GM12872 (cell line): ENCODE data around the gene DUSP9.

ENCODE experiments used
- CTCF ChIP-seq: IDR thresholded peaks from 3 replicates; pipeline ENCODE4 v1.5.1; 2011; ENCODE audit warnings: low read depth, mild to moderate bottlenecking, low read length, moderate library complexity; ENCODE audit not compliant: insufficient read depth

Gene DUSP9

GRCh38 chrX:153603131-153603656 lies 43.8 kb upstream of the DUSP9 start:
- TF ChIP-seq CTCF = no peak

GRCh38 chrX:153606503-153606902 lies 40.5 kb upstream of the DUSP9 start:
- no peak for TF ChIP-seq CTCF

- TF ChIP-seq CTCF = no peak
These were observed 38.6 kb upstream of the DUSP9 start for GRCh38 chrX:153608376-153608775.

DNA sequence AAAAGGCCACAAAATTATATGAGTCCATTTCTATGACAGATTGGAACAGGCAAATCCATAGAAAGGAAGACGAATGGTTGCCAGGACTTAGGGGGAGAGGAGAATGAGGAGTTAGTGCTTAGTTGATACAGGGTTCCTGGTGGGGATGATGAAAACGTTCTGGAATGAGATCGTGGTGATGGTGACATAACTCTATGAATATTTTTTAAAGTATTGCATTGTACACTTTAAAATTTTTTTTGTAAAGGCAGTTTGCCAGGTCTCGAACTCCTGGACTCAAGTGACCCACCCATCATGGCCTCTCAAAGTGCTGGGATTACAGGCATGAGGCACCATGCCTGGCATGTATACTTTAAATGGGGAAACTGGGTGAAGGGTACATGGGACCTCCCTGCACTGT lies 38.2 kb upstream of the DUSP9 start:
- no peak for TF ChIP-seq CTCF

DNA sequence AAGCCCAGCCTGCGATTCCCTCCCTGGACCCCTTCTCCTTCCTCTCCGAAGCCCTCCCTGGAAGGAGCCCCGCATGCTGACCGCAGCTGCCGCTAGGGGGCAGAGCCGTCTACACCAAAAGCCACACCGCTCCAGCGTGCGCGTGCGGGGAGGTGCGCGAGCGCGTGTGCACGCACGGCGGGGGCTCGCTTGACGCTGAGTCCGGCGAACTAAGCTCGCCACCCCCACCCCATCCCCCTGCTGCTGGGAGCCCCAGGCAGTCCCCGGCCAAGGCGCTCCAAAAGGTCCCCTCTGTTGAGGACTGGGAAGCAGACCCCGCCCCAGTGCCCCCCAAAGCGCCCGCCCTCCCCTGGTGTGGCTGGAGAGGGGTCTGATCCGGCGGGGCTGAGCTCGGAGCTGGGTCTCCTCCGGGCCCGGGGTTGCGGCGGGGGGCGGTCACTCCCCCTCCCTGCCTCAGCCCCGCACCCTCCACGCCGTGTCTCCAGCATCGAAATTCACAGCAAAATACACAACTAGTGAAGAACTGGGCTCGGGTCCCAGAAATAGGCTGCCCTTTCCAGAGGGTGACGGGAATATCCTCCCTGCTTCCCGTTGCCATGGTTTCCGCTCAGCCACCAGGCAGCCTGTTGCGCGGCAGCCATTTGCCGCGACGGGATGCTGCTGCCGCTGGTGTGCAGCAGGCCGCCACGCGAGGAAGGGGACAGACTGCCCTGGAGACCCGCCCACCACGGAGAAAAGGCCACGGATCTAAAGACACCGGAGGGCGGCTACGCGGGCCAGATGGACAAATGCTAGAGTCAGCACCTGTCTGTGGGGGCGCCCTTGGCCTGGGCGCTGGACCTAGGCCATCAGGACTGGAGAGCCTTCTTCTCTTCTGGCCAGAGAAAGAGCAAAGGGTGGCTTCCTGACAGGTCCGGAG lies 36.8 kb upstream of the DUSP9 start:
- peak; percentile 80 for TF ChIP-seq CTCF

DNA sequence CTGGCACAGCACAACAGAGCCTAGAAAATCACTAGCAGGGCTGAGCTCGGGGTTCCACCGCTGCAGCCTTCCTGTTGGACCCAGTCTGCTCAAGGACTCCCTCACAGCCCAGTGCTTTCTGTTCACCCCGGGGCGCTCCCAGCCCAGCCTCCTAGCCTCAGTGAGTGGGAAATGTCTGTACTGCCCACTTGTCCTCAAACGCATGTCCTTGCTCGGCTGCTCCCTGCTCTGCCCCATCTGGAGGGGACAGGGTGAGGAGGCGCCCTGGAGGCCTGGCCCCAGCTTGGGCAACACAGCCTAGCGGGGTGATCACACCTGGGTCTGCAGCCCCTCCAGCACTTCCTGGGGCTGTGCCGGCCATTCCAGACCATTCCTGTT lies 36.2 kb upstream of the DUSP9 start:
- no peak for TF ChIP-seq CTCF

DNA sequence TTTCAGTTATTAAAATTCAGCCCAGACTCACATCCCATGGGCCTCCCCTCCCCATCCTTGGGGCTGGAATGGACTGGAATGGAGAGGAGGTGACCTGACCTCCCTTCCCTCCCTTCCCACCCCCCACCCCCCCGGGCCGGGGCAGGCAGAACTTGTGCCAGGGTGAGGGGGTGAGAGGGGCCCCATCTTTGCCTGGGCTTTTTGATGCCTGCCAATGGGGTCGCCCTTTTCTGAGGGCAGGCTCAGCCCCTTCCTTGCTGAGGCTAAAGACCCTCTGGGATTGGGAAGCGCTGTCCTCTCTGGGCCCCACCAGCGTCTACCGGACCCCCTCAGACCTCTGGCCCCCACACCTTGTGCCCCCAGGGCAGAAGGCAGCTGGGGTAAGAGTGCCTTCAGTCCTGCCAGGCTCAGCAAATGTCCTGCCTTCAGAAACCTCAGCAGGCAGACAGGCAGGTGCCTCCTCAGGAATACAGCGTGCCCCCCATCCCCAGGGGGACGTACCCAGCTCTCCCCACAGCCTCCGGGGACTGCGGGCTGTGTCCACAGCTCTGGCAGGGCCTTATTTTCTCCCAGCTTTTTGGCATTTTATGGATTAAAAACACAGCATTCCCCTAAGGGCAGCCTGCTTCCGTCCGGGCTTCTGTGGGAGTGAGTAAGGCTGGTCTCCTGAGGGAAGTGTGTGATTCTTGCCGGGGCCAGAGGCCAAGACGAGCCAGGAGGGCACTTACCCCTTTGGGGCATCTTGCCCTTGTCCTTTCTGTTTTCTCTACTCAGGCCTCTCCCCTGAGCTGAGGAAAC lies 35.5 kb upstream of the DUSP9 start:
- no peak for TF ChIP-seq CTCF
